Liver (tissue), 3 donors: ENCODE data around the gene UQCRH.

ENCODE experiments used
- ATF3 ChIP-seq: IDR thresholded peaks from 2 replicates; pipeline ENCODE4 v1.6.1; 2016; ENCODE audit warnings: antibody characterized with exemption
- CTCF ChIP-seq: fragments of 150-350 bp; IDR thresholded peaks from 2 replicates; pipeline ENCODE4 v1.5.1; 2017; ENCODE audit warnings: improper control_type of control experiment, low read depth, low read length; ENCODE audit not compliant: missing input control
- EGR1 ChIP-seq, 2 donors: IDR thresholded peaks; 2 replicates each; pipeline ENCODE4 v1.6.1; 2016 to 2018; ENCODE audit warnings: antibody characterized with exemption in 2 of 2, low read depth in 2 of 2
- FOXA1 ChIP-seq: IDR thresholded peaks from 2 replicates; pipeline ENCODE4 v1.6.1; 2016; ENCODE audit warnings: antibody characterized with exemption
- GABPA ChIP-seq, 2 donors: IDR thresholded peaks in 1 of 2; conservative IDR thresholded peaks in 1 of 2; 2 replicates each; pipeline ENCODE4 v1.6.1; 2016; ENCODE audit warnings: antibody characterized with exemption in 2 of 2, mild to moderate bottlenecking in 1 of 2, moderate library complexity in 1 of 2
- JUND ChIP-seq, 2 donors: IDR thresholded peaks; 2 replicates each; pipeline ENCODE4 v1.6.1; 2016; ENCODE audit warnings: antibody characterized with exemption in 2 of 2
- MAX ChIP-seq: IDR thresholded peaks from 2 replicates; pipeline ENCODE4 v1.6.1; 2016; ENCODE audit warnings: antibody characterized with exemption
- NR2F2 ChIP-seq: IDR thresholded peaks from 2 replicates; pipeline ENCODE4 v1.6.1; 2016; ENCODE audit warnings: antibody characterized with exemption
- RAD21 ChIP-seq, 2 donors: IDR thresholded peaks; 2 replicates each; pipeline ENCODE4 v1.6.1; 2016; ENCODE audit warnings: antibody characterized with exemption in 2 of 2, mild to moderate bottlenecking in 2 of 2
- REST ChIP-seq: IDR thresholded peaks from 2 replicates; pipeline ENCODE4 v1.6.1; 2016; ENCODE audit warnings: antibody characterized with exemption, mild to moderate bottlenecking
- RXRA ChIP-seq, 2 donors: IDR thresholded peaks; 2 replicates each; pipeline ENCODE4 v1.6.1; 2017 to 2018; ENCODE audit warnings: antibody characterized with exemption in 2 of 2, mild to moderate bottlenecking in 1 of 2
- TAF1 ChIP-seq: conservative IDR thresholded peaks from 2 replicates; pipeline ENCODE4 v1.6.1; 2016; ENCODE audit warnings: antibody characterized with exemption, mild to moderate bottlenecking
- ZBTB33 ChIP-seq: IDR thresholded peaks from 2 replicates; pipeline ENCODE4 v1.6.1; 2016; ENCODE audit warnings: antibody characterized with exemption
- donor health status: healthy.
- donor health status: healthy.

- TF ChIP-seq RXRA (IDR thresholded peaks at IDR 0.05) (no peak), CTCF (no peak), MAX (no peak), EGR1 (IDR thresholded peaks at IDR 0.05; ENCODE audit: low read depth in 2 of 2) (no peak), FOXA1 (no peak), NR2F2 (no peak), GABPA (IDR thresholded peaks at IDR 0.05 in 1 of 2, conservative IDR thresholded peaks at IDR 0.05 in 1 of 2) (no peak), RAD21 (IDR thresholded peaks at IDR 0.05) (no peak), REST (no peak), ZBTB33 (no peak), ATF3 (no peak), JUND (IDR thresholded peaks at IDR 0.05) (no peak), TAF1 (no peak)
These were observed 39.3 kb downstream of the UQCRH start for GRCh38 chr1:46342677-46343350.
